Hepatocyte (in vitro differentiated cells): ENCODE results near the gene PTPRN2. TPM values are rescaled to one million over a fixed set of nuclear protein-coding genes. Genes with fewer than 3 reads are reported as not detected.

Source experiments
- DNase-seq: peaks from one replicate; pipeline ENCODE4 v3.0.0-alpha.2; 2016; ENCODE audit warnings: low spot score
- H2AFZ ChIP-seq: fragments of 200-600 bp; sonication (generic); 2 replicates; pipeline ENCODE4 v1.6.0; 2016; ENCODE audit warnings: antibody characterized with exemption, mild to moderate bottlenecking
- H3K27ac ChIP-seq: fragments of 200-600 bp; sonication (generic); 2 replicates; pipeline ENCODE4 v1.5.1; 2016; ENCODE audit warnings: mild to moderate bottlenecking
- H3K27me3 ChIP-seq: fragments of 200-600 bp; sonication (generic); 2 replicates; pipeline ENCODE4 v1.6.1; 2016
- H3K36me3 ChIP-seq: fragments of 200-600 bp; sonication (generic); replicated peaks from 2 replicates; pipeline ENCODE4 v1.5.1; 2016; ENCODE audit warnings: low read depth; ENCODE audit not compliant: insufficient read depth
- H3K4me1 ChIP-seq: fragments of 200-600 bp; sonication (generic); 2 replicates; pipeline ENCODE4 v1.5.1; 2016; ENCODE audit warnings: mild to moderate bottlenecking, moderate library complexity; ENCODE audit not compliant: insufficient read depth
- H3K4me2 ChIP-seq: fragments of 200-600 bp; sonication (generic); 2 replicates; pipeline ENCODE4 v1.6.0; 2016
- H3K4me3 ChIP-seq: fragments of 200-600 bp; sonication (generic); 2 replicates; pipeline ENCODE4 v1.5.1; 2016; ENCODE audit warnings: mild to moderate bottlenecking
- H3K79me2 ChIP-seq: fragments of 200-600 bp; sonication (generic); 2 replicates; pipeline ENCODE4 v1.6.0; 2017; ENCODE audit warnings: mild to moderate bottlenecking
- H3K9me2 ChIP-seq: fragments of 200-600 bp; sonication (generic); replicated peaks from 2 replicates; pipeline ENCODE4 v1.6.0; 2017; ENCODE audit warnings: mild to moderate bottlenecking; ENCODE audit not compliant: insufficient read depth
- H3K9me3 ChIP-seq: fragments of 200-600 bp; sonication (generic); 2 replicates; pipeline ENCODE4 v1.5.1; 2016; ENCODE audit warnings: low read depth, mild to moderate bottlenecking
- H4K20me1 ChIP-seq: fragments of 200-600 bp; sonication (generic); 2 replicates; pipeline ENCODE4 v1.6.0; 2016; ENCODE audit warnings: mild to moderate bottlenecking; ENCODE audit not compliant: insufficient read depth, poor library complexity, severe bottlenecking
- EZH2 ChIP-seq: fragments of 200-600 bp; sonication (generic); IDR thresholded peaks from 2 replicates; pipeline ENCODE4 v1.6.1; 2016; ENCODE audit warnings: antibody characterized with exemption, mild to moderate bottlenecking, borderline replicate concordance
- EZH2phosphoT487 ChIP-seq: fragments of 200-600 bp; sonication (generic); IDR thresholded peaks from one replicate; pipeline ENCODE4 v1.6.1; 2018; ENCODE audit warnings: antibody characterized with exemption, mild to moderate bottlenecking, low read depth, moderate library complexity; ENCODE audit not compliant: unreplicated experiment, severe bottlenecking
- WGBS: methylation state at CpG from one replicate; pipeline ENCODE4 v1.1.6; 2016; ENCODE audit warnings: low lambda C conversion rate; ENCODE audit errors: missing lambda C conversion rate; 5-methylcytosine and 5-hydroxymethylcytosine counted together
- polyA plus RNA-seq: library from polyadenylated mRNA; unstranded; fragments of >200 nt; fragmentation: Nextera tagmentation; extraction: Ambion mirVana; gene quantifications from 2 replicates; pipeline ENCODE4 v1.2.1, GENCODE V29; 2016
- total RNA-seq: library from RNA; depleted of rRNA; stranded (reverse); fragments of >200 nt; gene quantifications from 2 replicates; pipeline ENCODE4 v1.2.3, GENCODE V29; 2014
- TF ChIP-seq, protein P1 (sequence below): fragments of 200-600 bp; sonication (generic); IDR thresholded peaks from 2 replicates; pipeline ENCODE4 v1.5.1; 2016; ENCODE audit warnings: antibody characterized with exemption, mild to moderate bottlenecking; ENCODE audit not compliant: poor library complexity

Gene PTPRN2
- total and polyA plus RNA-seq, 2 experiments from 2014 or later = 2.1 to 3.3 TPM

DNA sequence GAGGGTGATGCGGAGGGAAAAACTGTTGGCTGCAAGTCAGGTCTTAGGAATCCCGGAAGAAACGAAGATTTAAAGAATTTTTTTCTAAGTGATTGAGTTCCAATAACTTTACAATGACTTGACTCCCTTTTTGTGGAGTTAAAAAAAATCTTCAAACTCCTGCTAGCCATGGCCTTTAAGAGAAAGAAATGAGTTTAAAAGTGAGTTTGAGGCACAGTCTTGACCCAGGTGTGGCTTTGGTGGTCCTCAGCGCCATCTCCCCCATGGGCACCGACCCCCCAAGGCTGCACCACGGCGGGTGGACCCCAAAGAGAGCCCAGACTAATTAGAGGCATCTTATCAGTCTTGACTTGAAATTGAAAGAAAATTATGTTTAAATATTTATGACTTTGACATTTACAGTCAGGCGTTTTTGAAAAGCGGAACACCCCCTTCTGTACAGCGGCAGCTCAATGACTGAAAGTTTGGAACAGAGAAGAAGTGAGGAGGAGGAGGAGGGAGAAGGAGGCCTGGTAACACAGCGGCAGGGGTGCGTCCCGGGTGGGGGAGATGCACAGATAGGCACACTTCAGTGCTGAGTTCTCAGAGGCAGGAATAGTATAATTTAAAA, 901.2 kb downstream of the PTPRN2 start:
- H2AFZ ChIP-seq = no peak overlapping the region
- TF ChIP-seq, protein P1, sequence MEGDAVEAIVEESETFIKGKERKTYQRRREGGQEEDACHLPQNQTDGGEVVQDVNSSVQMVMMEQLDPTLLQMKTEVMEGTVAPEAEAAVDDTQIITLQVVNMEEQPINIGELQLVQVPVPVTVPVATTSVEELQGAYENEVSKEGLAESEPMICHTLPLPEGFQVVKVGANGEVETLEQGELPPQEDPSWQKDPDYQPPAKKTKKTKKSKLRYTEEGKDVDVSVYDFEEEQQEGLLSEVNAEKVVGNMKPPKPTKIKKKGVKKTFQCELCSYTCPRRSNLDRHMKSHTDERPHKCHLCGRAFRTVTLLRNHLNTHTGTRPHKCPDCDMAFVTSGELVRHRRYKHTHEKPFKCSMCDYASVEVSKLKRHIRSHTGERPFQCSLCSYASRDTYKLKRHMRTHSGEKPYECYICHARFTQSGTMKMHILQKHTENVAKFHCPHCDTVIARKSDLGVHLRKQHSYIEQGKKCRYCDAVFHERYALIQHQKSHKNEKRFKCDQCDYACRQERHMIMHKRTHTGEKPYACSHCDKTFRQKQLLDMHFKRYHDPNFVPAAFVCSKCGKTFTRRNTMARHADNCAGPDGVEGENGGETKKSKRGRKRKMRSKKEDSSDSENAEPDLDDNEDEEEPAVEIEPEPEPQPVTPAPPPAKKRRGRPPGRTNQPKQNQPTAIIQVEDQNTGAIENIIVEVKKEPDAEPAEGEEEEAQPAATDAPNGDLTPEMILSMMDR = no peak
- TF ChIP-seq EZH2 (peak; percentile 78), EZH2phosphoT487 (peak; percentile 47)
- H3K9me2 ChIP-seq = no peaks in the 10 kb centered on the region
- H3K9me3 ChIP-seq = no peaks in the 10 kb centered on the region
- 14% methylated on average over 13 of the region's 13 CpGs for WGBS
- H3K27ac ChIP-seq = no peak overlapping the region
- H3K4me3 ChIP-seq = no peak overlapping the region
- no peaks in the 10 kb centered on the region for H3K79me2 ChIP-seq
- DNase-seq = no peak
- peaks cover 93% of the 10 kb centered on the region for H3K27me3 ChIP-seq
- H3K4me2 ChIP-seq = no peak overlapping the region
- no peaks in the 10 kb centered on the region for H4K20me1 ChIP-seq
- H3K4me1 ChIP-seq = peaks cover 3% of the 10 kb centered on the region
- no peaks in the 10 kb centered on the region for H3K36me3 ChIP-seq

DNA sequence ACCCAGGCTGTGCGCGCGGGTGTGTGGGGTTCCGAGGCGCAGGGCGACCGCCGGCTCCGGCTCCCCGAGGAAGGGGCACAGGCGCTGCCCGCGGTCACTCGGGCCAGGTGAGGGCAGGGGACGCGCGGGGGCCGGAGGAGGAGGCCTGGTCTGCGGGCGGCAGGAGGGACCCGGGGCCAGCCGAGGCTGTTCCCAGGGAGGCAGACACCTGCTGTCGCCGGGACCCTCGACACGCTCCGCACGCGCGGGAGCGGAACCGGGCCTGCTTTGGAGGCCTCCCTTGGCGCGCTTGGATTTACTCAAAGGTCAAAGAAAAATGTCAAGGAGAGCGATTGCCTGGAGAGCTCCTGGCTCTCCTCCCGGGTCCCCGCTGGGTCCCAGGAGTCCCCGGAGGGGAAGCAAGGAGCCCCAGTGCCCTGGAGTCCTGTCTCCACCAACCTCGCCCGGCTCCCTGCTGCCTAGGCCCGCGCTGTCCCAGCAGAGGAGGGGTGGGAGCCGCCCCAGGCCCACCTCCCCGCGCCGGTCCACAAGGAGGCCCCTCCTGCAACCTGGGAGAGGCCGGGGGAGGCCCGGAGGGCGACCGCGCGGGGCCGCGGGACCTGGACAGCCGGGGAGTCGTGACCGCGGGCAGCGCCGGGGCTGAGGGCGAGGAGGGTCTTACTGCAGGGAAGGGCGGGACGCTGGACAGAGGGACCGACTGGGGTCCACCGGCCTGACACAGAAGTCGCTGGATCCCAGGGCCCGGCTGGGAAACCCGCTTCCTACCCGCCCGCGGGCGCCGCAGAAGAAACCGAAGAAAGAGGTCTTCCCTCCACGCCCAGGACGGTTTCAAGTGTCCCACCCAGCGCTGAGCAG, 902.0 kb downstream of the PTPRN2 start:
- no peaks in the 10 kb centered on the region for H3K9me3 ChIP-seq
- H3K4me3 ChIP-seq = no peak overlapping the region
- no peaks in the 10 kb centered on the region for H4K20me1 ChIP-seq
- H3K9me2 ChIP-seq = no peaks in the 10 kb centered on the region
- H3K36me3 ChIP-seq = no peaks in the 10 kb centered on the region
- H3K27me3 ChIP-seq = peaks cover 96% of the 10 kb centered on the region
- no peak overlapping the region for H2AFZ ChIP-seq
- no peak overlapping the region for H3K4me2 ChIP-seq
- H3K79me2 ChIP-seq = no peaks in the 10 kb centered on the region
- H3K4me1 ChIP-seq = no peaks in the 10 kb centered on the region
- DNase-seq = no peak
- no peak overlapping the region for H3K27ac ChIP-seq
- WGBS = 5% methylated on average over 48 of the region's 77 CpGs
- TF ChIP-seq EZH2phosphoT487 (peak; percentile 7), EZH2 (peak; percentile 98)
- TF ChIP-seq, protein P1 = no peak

DNA sequence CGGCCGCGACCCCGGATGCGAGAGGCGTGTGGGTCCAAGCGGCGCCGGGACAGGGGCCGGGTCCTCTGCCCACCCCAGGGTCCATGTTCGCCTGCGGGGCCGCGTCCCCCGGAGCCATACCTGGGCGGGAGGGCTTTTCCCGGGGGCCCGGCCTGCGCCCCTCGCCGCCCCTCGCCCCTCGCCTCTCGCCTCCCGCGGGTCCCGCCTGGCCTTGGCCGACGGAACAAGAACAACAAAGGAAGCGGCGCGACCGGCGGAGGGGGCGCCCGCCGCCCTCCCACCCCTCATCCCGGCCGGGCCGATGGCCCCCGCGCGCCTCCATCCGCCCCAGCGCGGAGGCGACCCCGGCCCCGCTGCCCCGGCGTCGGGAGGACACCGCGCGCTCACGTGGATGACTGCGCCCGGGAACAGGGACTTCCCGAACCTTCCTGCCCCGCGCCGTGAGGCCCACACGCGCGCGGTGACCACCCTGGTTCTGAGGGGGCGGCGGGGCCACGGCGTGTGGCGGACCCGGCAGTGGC, 902.7 kb downstream of the PTPRN2 start:
- no peak overlapping the region for H2AFZ ChIP-seq
- no peaks in the 10 kb centered on the region for H3K79me2 ChIP-seq
- H3K9me2 ChIP-seq = no peaks in the 10 kb centered on the region
- H3K36me3 ChIP-seq = no peaks in the 10 kb centered on the region
- no peak for DNase-seq
- no peak overlapping the region for H3K4me3 ChIP-seq
- peak overlapping the region; percentile 66 for H3K4me2 ChIP-seq
- no peaks in the 10 kb centered on the region for H3K4me1 ChIP-seq
- TF ChIP-seq EZH2phosphoT487 = peak; percentile 28
- TF ChIP-seq, protein P1 = no peak
- H3K9me3 ChIP-seq = no peaks in the 10 kb centered on the region
- peaks cover 97% of the 10 kb centered on the region for H3K27me3 ChIP-seq
- H4K20me1 ChIP-seq = no peaks in the 10 kb centered on the region
- WGBS = 6% methylated on average over 31 of the region's 72 CpGs
- H3K27ac ChIP-seq = no peak overlapping the region
